ENCODE measurements around the gene TNRC6C. TPM values are rescaled to one million over a fixed set of nuclear protein-coding genes. Genes with fewer than 3 reads are reported as not detected.

The TNRC6C gene
- total RNA-seq, 1 donor, result 6.2 TPM

GRCh38 chr17:78026381-78026780 lies 67.9 kb downstream of the TNRC6C start:
- no peaks in the 10 kb centered on the region for H3K27me3 ChIP-seq (ENCODE audit: insufficient read depth, low read length)
- no peak overlapping the region for H3K4me2 ChIP-seq (ENCODE audit: insufficient read depth, low read length)
- no peak for DNase-seq (ENCODE audit: insufficient read length, low spot score, missing footprints)
- no peak overlapping the region for H3K27ac ChIP-seq (ENCODE audit: low read depth, low read length)
- H3K79me2 ChIP-seq (ENCODE audit: insufficient read depth, low read length), result no peaks in the 10 kb centered on the region
- H4K20me1 ChIP-seq (ENCODE audit: insufficient read depth, low read length), result no peaks in the 10 kb centered on the region
- H3K36me3 ChIP-seq (ENCODE audit: insufficient read depth, low read length), result no peaks in the 10 kb centered on the region
- H2AFZ ChIP-seq (ENCODE audit: low read length), result no peak overlapping the region
- H3K4me1 ChIP-seq (ENCODE audit: insufficient read depth, low read length), result peaks cover 6% of the 10 kb centered on the region
- no peak overlapping the region for H3K4me3 ChIP-seq (ENCODE audit: insufficient read depth, low read length)
- no peak for TF ChIP-seq CTCF (IDR thresholded peaks at IDR 0.05; ENCODE audit: extremely low read depth, low read depth, low read length)
- H3K9me3 ChIP-seq (ENCODE audit: low read depth, low read length), result no peaks in the 10 kb centered on the region

GRCh38 chr17:78027121-78027520 lies 68.6 kb downstream of the TNRC6C start:
- Histone ChIP-seq H3K36me3 (ENCODE audit: insufficient read depth, low read length) (no peaks in the 10 kb centered on the region), H3K4me2 (ENCODE audit: insufficient read depth, low read length) (no peak overlapping the region), H3K27ac (ENCODE audit: low read depth, low read length) (no peak overlapping the region), H4K20me1 (ENCODE audit: insufficient read depth, low read length) (no peaks in the 10 kb centered on the region), H3K4me3 (ENCODE audit: insufficient read depth, low read length) (no peak overlapping the region), H2AFZ (ENCODE audit: low read length) (no peak overlapping the region), H3K9me3 (ENCODE audit: low read depth, low read length) (no peaks in the 10 kb centered on the region), H3K4me1 (ENCODE audit: insufficient read depth, low read length) (peaks cover 13% of the 10 kb centered on the region), H3K27me3 (ENCODE audit: insufficient read depth, low read length) (no peaks in the 10 kb centered on the region), H3K79me2 (ENCODE audit: insufficient read depth, low read length) (no peaks in the 10 kb centered on the region)
- no peak for DNase-seq (ENCODE audit: insufficient read length, low spot score, missing footprints)
- no peak for TF ChIP-seq CTCF (IDR thresholded peaks at IDR 0.05; ENCODE audit: extremely low read depth, low read depth, low read length)

- H3K9me3 ChIP-seq (ENCODE audit: low read depth, low read length), result no peaks in the 10 kb centered on the region
Measured at GRCh38 chr17:78029697-78030096, 71.2 kb downstream of the TNRC6C start.

GRCh38 chr17:78031435-78031834 lies 72.9 kb downstream of the TNRC6C start:
- TF ChIP-seq CTCF (IDR thresholded peaks at IDR 0.05; ENCODE audit: extremely low read depth, low read depth, low read length), result no peak
- H3K4me2 ChIP-seq (ENCODE audit: insufficient read depth, low read length), result no peak overlapping the region
- H3K9me3 ChIP-seq (ENCODE audit: low read depth, low read length), result no peaks in the 10 kb centered on the region
- H3K36me3 ChIP-seq (ENCODE audit: insufficient read depth, low read length), result no peaks in the 10 kb centered on the region
- no peak overlapping the region for H3K27ac ChIP-seq (ENCODE audit: low read depth, low read length)
- DNase-seq (ENCODE audit: insufficient read length, low spot score, missing footprints), result no peak
- H3K79me2 ChIP-seq (ENCODE audit: insufficient read depth, low read length), result no peaks in the 10 kb centered on the region
- no peaks in the 10 kb centered on the region for H4K20me1 ChIP-seq (ENCODE audit: insufficient read depth, low read length)
- H2AFZ ChIP-seq (ENCODE audit: low read length), result no peak overlapping the region
- H3K27me3 ChIP-seq (ENCODE audit: insufficient read depth, low read length), result no peaks in the 10 kb centered on the region
- no peak overlapping the region for H3K4me3 ChIP-seq (ENCODE audit: insufficient read depth, low read length)
- peaks cover 22% of the 10 kb centered on the region for H3K4me1 ChIP-seq (ENCODE audit: insufficient read depth, low read length)

More at GRCh38 chr17:78029697-78030096, 71.2 kb downstream of the TNRC6C start:
- no peaks in the 10 kb centered on the region for H3K36me3 ChIP-seq (ENCODE audit: insufficient read depth, low read length)
- peaks cover 21% of the 10 kb centered on the region for H3K4me1 ChIP-seq (ENCODE audit: insufficient read depth, low read length)
- H3K4me3 ChIP-seq (ENCODE audit: insufficient read depth, low read length), result no peak overlapping the region
- H4K20me1 ChIP-seq (ENCODE audit: insufficient read depth, low read length), result no peaks in the 10 kb centered on the region
- H3K27ac ChIP-seq (ENCODE audit: low read depth, low read length), result no peak overlapping the region
- H2AFZ ChIP-seq (ENCODE audit: low read length), result no peak overlapping the region
- no peaks in the 10 kb centered on the region for H3K79me2 ChIP-seq (ENCODE audit: insufficient read depth, low read length)
- no peak for DNase-seq (ENCODE audit: insufficient read length, low spot score, missing footprints)
- no peak for TF ChIP-seq CTCF (IDR thresholded peaks at IDR 0.05; ENCODE audit: extremely low read depth, low read depth, low read length)
- no peak overlapping the region for H3K4me2 ChIP-seq (ENCODE audit: insufficient read depth, low read length)
- no peaks in the 10 kb centered on the region for H3K27me3 ChIP-seq (ENCODE audit: insufficient read depth, low read length)

Data from osteoblast (primary cell).